Measurements from ENCODE around the gene UNCX.

- TF ChIP-seq EZH2phosphoT487 (IDR thresholded peaks at IDR 0.05; ENCODE audit: insufficient read depth, low read depth) (no peak), EZH2 (IDR thresholded peaks at IDR 0.05; ENCODE audit: insufficient read depth, poor library complexity, severe bottlenecking) (peak; percentile 48)
These were observed 21.8 kb downstream of the UNCX start for GRCh38 chr7:1254281-1255079.

All from GM23248 (cell line).